H9 (cell line): ENCODE data around the gene MICU1. TPM values are rescaled to one million over a fixed set of nuclear protein-coding genes. Genes with fewer than 3 reads are reported as not detected.
A peak's percentile ranks its signal among the peaks of the same experiment; 100 is the strongest.

Experiments used
- DNase-seq: peaks from one replicate; pipeline ENCODE4 v3.0.0-alpha.2; 2017
- H2AFZ ChIP-seq: one replicate; pipeline ENCODE4 v1.6.1; 2013; ENCODE audit warnings: mild to moderate bottlenecking, low read length, control low read depth, moderate library complexity
- H2AK5ac ChIP-seq: 2 replicates; pipeline ENCODE4 v1.6.1; 2013; ENCODE audit warnings: low read length, control low read depth, mixed read lengths; ENCODE audit not compliant: insufficient read length
- H2BK120ac ChIP-seq: one replicate; pipeline ENCODE4 v1.6.1; 2013; ENCODE audit warnings: low read depth, mild to moderate bottlenecking, low read length, control low read depth, inconsistent platforms; ENCODE audit not compliant: poor library complexity, severe bottlenecking
- H2BK12ac ChIP-seq: 2 replicates; pipeline ENCODE4 v1.6.1; 2013; ENCODE audit warnings: low read length, control low read depth, mixed read lengths, low read depth; ENCODE audit not compliant: insufficient read length
- H2BK15ac ChIP-seq: 2 replicates; pipeline ENCODE4 v1.6.1; 2013; ENCODE audit warnings: low read depth, low read length, control low read depth
- H2BK20ac ChIP-seq: one replicate; pipeline ENCODE4 v1.6.1; 2013; ENCODE audit warnings: low read depth, mild to moderate bottlenecking, low read length, control low read depth, inconsistent platforms; ENCODE audit not compliant: poor library complexity, severe bottlenecking
- H2BK5ac ChIP-seq: 2 replicates; pipeline ENCODE4 v1.6.1; 2013; ENCODE audit warnings: low read length, control low read depth, mixed read lengths; ENCODE audit not compliant: insufficient read length
- H3K14ac ChIP-seq: 2 replicates; pipeline ENCODE4 v1.6.1; 2013; ENCODE audit warnings: low read length, control low read depth; ENCODE audit not compliant: insufficient read depth
- H3K18ac ChIP-seq: 2 replicates; pipeline ENCODE4 v1.6.1; 2013; ENCODE audit warnings: low read depth, mild to moderate bottlenecking, mixed read lengths, low read length, control low read depth; ENCODE audit not compliant: insufficient read length
- H3K23ac ChIP-seq: 2 replicates; pipeline ENCODE4 v1.6.1; 2013; ENCODE audit warnings: low read length, control low read depth, mixed read lengths, low read depth; ENCODE audit not compliant: insufficient read length
- H3K23me2 ChIP-seq: 2 replicates; pipeline ENCODE4 v1.6.1; 2013; ENCODE audit warnings: low read depth, mild to moderate bottlenecking, mixed read lengths, low read length, control low read depth; ENCODE audit not compliant: insufficient read length, poor library complexity, severe bottlenecking
- H3K27ac ChIP-seq: 2 replicates; pipeline ENCODE4 v1.5.1; 2013; ENCODE audit warnings: low read length, control low read depth, mixed read lengths, low read depth; ENCODE audit not compliant: insufficient read length
- H3K27me3 ChIP-seq: 2 replicates; pipeline ENCODE4 v1.6.1; 2013; ENCODE audit warnings: low read length, control low read depth, inconsistent platforms; ENCODE audit not compliant: insufficient read depth
- H3K4ac ChIP-seq: 2 replicates; pipeline ENCODE4 v1.6.1; 2013; ENCODE audit warnings: low read depth, mild to moderate bottlenecking, control low read depth, inconsistent platforms, low read length, moderate library complexity
- H3K4me1 ChIP-seq: 2 replicates; pipeline ENCODE4 v1.6.1; 2013; ENCODE audit warnings: low read length, control low read depth, inconsistent platforms; ENCODE audit not compliant: insufficient read depth
- H3K4me2 ChIP-seq: 2 replicates; pipeline ENCODE4 v1.6.1; 2013; ENCODE audit warnings: low read length, control low read depth, mixed read lengths; ENCODE audit not compliant: insufficient read length, insufficient read depth
- H3K56ac ChIP-seq: 2 replicates; pipeline ENCODE4 v1.6.1; 2013; ENCODE audit warnings: low read depth, mild to moderate bottlenecking, mixed read lengths, low read length, control low read depth; ENCODE audit not compliant: insufficient read length
- H3K79me1 ChIP-seq: 2 replicates; pipeline ENCODE4 v1.6.1; 2013; ENCODE audit warnings: low read depth, mild to moderate bottlenecking, moderate library complexity, low read length, control low read depth, inconsistent platforms; ENCODE audit not compliant: insufficient read depth, poor library complexity, severe bottlenecking
- H3K79me2 ChIP-seq: 2 replicates; pipeline ENCODE4 v1.6.1; 2013; ENCODE audit warnings: low read length, control low read depth, inconsistent platforms; ENCODE audit not compliant: insufficient read depth
- H3K9ac ChIP-seq: 2 replicates; pipeline ENCODE4 v1.6.1; 2013; ENCODE audit warnings: low read length, control low read depth, mixed read lengths; ENCODE audit not compliant: insufficient read length; ENCODE audit errors: extremely low read depth
- H3K9me3 ChIP-seq: one replicate; pipeline ENCODE4 v1.6.1; 2013; ENCODE audit warnings: low read depth, low read length, inconsistent platforms; ENCODE audit not compliant: control insufficient read depth
- H3T11ph ChIP-seq: one replicate; pipeline ENCODE4 v1.6.1; 2013; ENCODE audit warnings: mild to moderate bottlenecking, low read length, control low read depth, inconsistent platforms
- H4K20me1 ChIP-seq: one replicate; pipeline ENCODE4 v1.6.1; 2013; ENCODE audit not compliant: control insufficient read depth, insufficient read length, insufficient read depth
- H4K5ac ChIP-seq: 2 replicates; pipeline ENCODE4 v1.6.1; 2013; ENCODE audit warnings: low read depth, mild to moderate bottlenecking, mixed read lengths, low read length, control low read depth; ENCODE audit not compliant: insufficient read length
- H4K8ac ChIP-seq: replicated peaks from 2 replicates; pipeline ENCODE4 v1.6.1; 2013; ENCODE audit warnings: low read length, control low read depth, mixed read lengths, low read depth; ENCODE audit not compliant: insufficient read length
- H4K91ac ChIP-seq: 2 replicates; pipeline ENCODE4 v1.6.1; 2013; ENCODE audit warnings: low read depth, mild to moderate bottlenecking, moderate library complexity, mixed read lengths, low read length, control low read depth; ENCODE audit not compliant: insufficient read length
- H3K27ac Mint-ChIP-seq, 3 experiments: 2 replicates in 2 of 3; 3 replicates in 1 of 3; pipeline ENCODE4 v1.8.0; 2020 to 2021; ENCODE audit warnings: mixed read lengths in 3 of 3, mild to moderate bottlenecking in 1 of 3, moderate library complexity in 1 of 3
- H3K27me3 Mint-ChIP-seq: 2 replicates; pipeline ENCODE4 v1.8.0; 2021; ENCODE audit warnings: low read depth, mild to moderate bottlenecking, moderate library complexity, mixed read lengths
- H3K36me3 Mint-ChIP-seq, 3 experiments: 2 replicates in 2 of 3; 3 replicates in 1 of 3; pipeline ENCODE4 v1.8.0; 2020 to 2021; ENCODE audit warnings: low read depth in 3 of 3, mixed read lengths in 3 of 3; ENCODE audit not compliant: insufficient read depth in 1 of 3
- H3K4me1 Mint-ChIP-seq, 2 experiments: 2 replicates each; pipeline ENCODE4 v1.8.0; 2020; ENCODE audit warnings: mixed read lengths in 2 of 2
- H3K4me3 Mint-ChIP-seq, 2 experiments: 2 replicates in 1 of 2; 3 replicates in 1 of 2; pipeline ENCODE4 v1.8.0; 2020 to 2021; ENCODE audit warnings: mild to moderate bottlenecking in 2 of 2, mixed read lengths in 2 of 2, moderate library complexity in 1 of 2
- H3K9me3 Mint-ChIP-seq, 2 experiments: 2 replicates in 1 of 2; 3 replicates in 1 of 2; pipeline ENCODE4 v1.8.0; 2020; ENCODE audit warnings: mild to moderate bottlenecking in 2 of 2, mixed read lengths in 2 of 2, moderate library complexity in 1 of 2
- CTCF ChIP-seq: fragments of 200-600 bp; sonication (generic); conservative IDR thresholded peaks from 3 replicates; pipeline ENCODE4 v1.8.0; 2021; ENCODE audit warnings: antibody characterized with exemption, mild to moderate bottlenecking
- WGBS: extraction: QIAGEN DNeasy Blood & Tissue Kit; methylation state at CpG from one replicate; pipeline ENCODE4 v1.1.7; 2013; ENCODE audit warnings: missing lambda C conversion rate, low lambda C conversion rate, mixed read lengths; ENCODE audit not compliant: insufficient read length; ENCODE audit errors: extremely low coverage; 5-methylcytosine and 5-hydroxymethylcytosine counted together
- total RNA-seq: library from RNA; stranded (reverse); gene quantifications from 2 replicates; pipeline ENCODE4 v1.2.1, GENCODE V29; 2021

MICU1 gene
- total RNA-seq, 1 experiment from 2014 or later, result 33.2 TPM

DNA sequence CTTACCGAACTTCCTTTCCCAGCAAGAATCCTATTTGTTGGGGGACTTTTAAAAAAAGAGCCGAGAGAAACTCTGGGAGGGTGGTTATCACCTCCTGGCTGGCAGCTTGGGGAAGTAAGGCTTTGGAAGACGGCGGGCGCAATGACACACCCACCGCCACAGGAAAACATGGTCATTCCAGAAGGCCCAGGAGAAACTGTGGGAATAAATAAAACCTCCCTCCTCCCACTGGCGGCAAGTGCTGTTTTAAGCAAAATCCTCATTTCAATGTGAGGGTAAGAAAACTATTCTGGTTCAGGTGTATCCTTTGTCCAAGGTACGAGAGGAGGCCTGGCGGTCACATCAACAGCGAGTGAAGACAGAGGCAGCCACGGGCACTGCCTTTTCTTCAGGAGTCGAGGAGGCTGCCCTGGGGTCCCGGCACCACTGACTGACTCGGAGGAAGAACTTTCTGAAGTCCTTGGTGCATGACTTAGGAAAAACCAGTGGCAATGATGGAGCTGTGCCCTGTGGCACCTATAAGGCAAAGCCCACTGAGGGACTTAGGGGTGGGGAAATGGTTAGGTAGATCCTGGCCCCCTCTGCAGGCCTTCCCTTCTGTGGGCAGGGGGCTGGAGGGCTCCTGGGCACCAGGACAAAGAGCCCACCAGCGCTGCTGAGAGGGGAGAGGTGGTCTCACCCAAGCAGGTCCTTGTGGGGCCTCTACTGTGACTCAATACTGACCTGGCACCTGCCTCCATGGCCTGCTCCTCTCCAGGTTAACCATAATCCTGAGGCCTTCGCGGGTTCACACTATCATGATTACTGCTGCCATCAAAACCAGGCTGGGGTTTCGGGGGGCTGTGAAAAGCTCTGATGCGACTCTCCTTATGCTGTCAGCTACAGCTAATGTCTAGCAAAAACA is 292.5 kb downstream of the MICU1 start:
- no CpG with 5 or more reads among the region's 19 CpGs for WGBS
- peaks cover 5% of the 10 kb centered on the region; the same call in 1 of the 2 replicates for H3K4me1 ChIP-seq
- H2BK120ac ChIP-seq, result no peak overlapping the region
- no peak for TF ChIP-seq CTCF
- no peak overlapping the region for H3K4me2 ChIP-seq
- no peak overlapping the region for H2BK20ac ChIP-seq
- DNase-seq, result no peak
- H3K18ac ChIP-seq, result no peak overlapping the region
- no peak overlapping the region for H4K8ac ChIP-seq
- H3K14ac ChIP-seq, result no peak overlapping the region
- no peak overlapping the region for H2AK5ac ChIP-seq
- H3K36me3 Mint-ChIP-seq, result peaks cover 8 to 45% (median 12%) of the 10 kb centered on the region in 3 experiments
- no peaks in the 10 kb centered on the region for H4K20me1 ChIP-seq
- H2BK12ac ChIP-seq, result no peak overlapping the region
- no peaks in the 10 kb centered on the region for H3K27me3 ChIP-seq
- H2AFZ ChIP-seq, result no peak overlapping the region
- H3K9me3 ChIP-seq, result no peaks in the 10 kb centered on the region
- peak overlapping the region in 1 of 2 experiments; percentile 9; a peak in 1 of 5 replicates for H3K4me3 Mint-ChIP-seq
- no peaks in the 10 kb centered on the region; a peak in 1 of 5 replicates for H3K9me3 Mint-ChIP-seq
- no peaks in the 10 kb centered on the region; the same call in none of the 2 replicates for H3K27me3 Mint-ChIP-seq
- no peak overlapping the region for H4K5ac ChIP-seq
- H4K91ac ChIP-seq, result no peak overlapping the region
- H3K23ac ChIP-seq, result no peak overlapping the region
- H3K9ac ChIP-seq, result no peak overlapping the region
- H2BK5ac ChIP-seq, result no peak overlapping the region
- no peaks in the 10 kb centered on the region for H3K79me2 ChIP-seq
- no peak overlapping the region for H3T11ph ChIP-seq
- H3K23me2 ChIP-seq, result no peaks in the 10 kb centered on the region
- no peak overlapping the region for H3K56ac ChIP-seq
- H3K27ac ChIP-seq, result no peak overlapping the region
- peaks cover 32 to 49% of the 10 kb centered on the region in 2 experiments for H3K4me1 Mint-ChIP-seq
- H3K27ac Mint-ChIP-seq, result peak overlapping the region; percentile 64 to 89 (median 73); a peak in 5 of 7 replicates
- no peak overlapping the region; the same call in 1 of the 2 replicates for H3K4ac ChIP-seq
- H2BK15ac ChIP-seq, result no peak overlapping the region
- no peaks in the 10 kb centered on the region for H3K79me1 ChIP-seq
